Pancreas (tissue), 10 donors: ENCODE results near the gene FCRL6. TPM values are rescaled to one million over a fixed set of nuclear protein-coding genes. Genes with fewer than 3 reads are reported as not detected.

ENCODE experiments used
- ATAC-seq, 4 donors: fragments of 200-7000 bp; cut with Tn5 transposase; one replicate each; pipeline versions ENCODE4 v1.8.0 to v1.9.1; 2020; ENCODE audit warnings: mild to moderate bottlenecking in 4 of 4, moderate library complexity in 4 of 4
- DNase-seq, 6 donors: peaks; one replicate each; pipeline ENCODE4 v3.0.0-alpha.2; 2020
- FAIRE-seq: peaks from 2 replicates; lab custom pipeline; 2012; peaks lifted over from hg19 to GRCh38; lab: Jason Lieb, UNC
- H3K27ac ChIP-seq, 4 donors: fragments of 200-600 bp; sonication (generic); 1 replicate in 3 of 4; 2 replicates in 1 of 4; pipeline versions ENCODE4 v1.5.0 to v1.8.0; 2020
- H3K27me3 ChIP-seq, 4 donors: fragments of 200-600 bp; one replicate each; pipeline ENCODE4 v1.8.0; 2021
- H3K36me3 ChIP-seq, 3 donors: fragments of 200-600 bp; sonication (generic) in 1 of 3; one replicate each; pipeline versions ENCODE4 v1.5.0 to v1.8.0; 2020 to 2021
- H3K4me1 ChIP-seq, 3 donors: fragments of 200-600 bp; one replicate each; pipeline ENCODE4 v1.8.0; 2021
- H3K4me3 ChIP-seq, 4 donors: fragments of 200-600 bp; sonication (generic) in 2 of 4; one replicate each; pipeline versions ENCODE4 v1.5.0 to v1.8.0; 2020 to 2021
- H3K9me3 ChIP-seq, 4 donors: fragments of 200-600 bp; one replicate each; pipeline ENCODE4 v1.8.0; 2021
- CTCF ChIP-seq, 4 donors: fragments of 200-600 bp; sonication (generic) in 3 of 4; IDR thresholded peaks; one replicate each; pipeline versions ENCODE4 v1.5.0 to v1.8.0; 2021; ENCODE audit warnings: antibody characterized with exemption in 4 of 4
- whole genome bisulfite sequencing, 2 donors: extraction: QIAGEN DNeasy Blood & Tissue Kit; methylation state at CpG; one replicate each; pipeline ENCODE4 v1.1.7; 2013; 5-methylcytosine and 5-hydroxymethylcytosine counted together
- intact Hi-C, 3 donors: fragments of 100-400 bp; cut with DNase I; formaldehyde crosslinking; loops; one replicate each; pipeline versions ENCODE4 v1.11.1 to v1.14.2; 2022
- polyA plus RNA-seq, 2 donors: library from polyadenylated mRNA; stranded (reverse); fragments of 200-250 nt; gene quantifications; one replicate each; pipeline ENCODE4 v1.2.3, GENCODE V29; 2013
- total RNA-seq, 6 donors: library from RNA; stranded (reverse); fragmentation: NEBNext Ultra II Directional in 4 of 6; extraction: Animal tissue kit (Norgen Biotek cat#: 25700) in 4 of 6; gene quantifications; one replicate each; pipeline versions ENCODE4 v1.2.1 to v1.2.4, GENCODE V29; 2021 to 2023
- donor health status: healthy with polysubstance abuse.
- donor health status: DM: no; HTN: no; CAD: no; lungs with moderate emphysema.
- donor health status: DM: no; HTN: no; CAD: no.
- donor health status: control.
- donor health status: control.
- donor health status: Bipolar disorder and iron deficiency.
- donor health status: DM: yes; HTN: yes; CAD: no.
- donor health status: DM: no; HTN: no; CAD: no.
- donor health status: DM: no; HTN: no; CAD: no.
- donor health status: DM: yes; HTN: yes; CAD: no.

The FCRL6 gene
- total and polyA plus RNA-seq, 8 donors: 0.19 to 0.67 (median 0.31) TPM; not detected in 3

- ATAC-seq (no peak), DNase-seq (no peak), FAIRE-seq (no peak)
- H3K27me3 ChIP-seq: no peaks in the 10 kb centered on the region
- no peaks in the 10 kb centered on the region for H3K9me3 ChIP-seq
- 72 to 73% methylated on average over 8 of the region's 8 CpGs for WGBS, 2 donors
- peaks cover 0 to 4% (median 0%) of the 10 kb centered on the region in 3 donors for H3K4me1 ChIP-seq
- H3K4me3 ChIP-seq: no peak overlapping the region
- no peaks in the 10 kb centered on the region for H3K36me3 ChIP-seq
- H3K27ac ChIP-seq: no peak overlapping the region
- intact Hi-C loops: loop anchor here in 2 of 3 donors (2.0 to 5.0 kb wide), 2 partner anchors 87 to 88 kb away; no protein-coding TSS in a partner anchor
- no peak for TF ChIP-seq CTCF (IDR thresholded peaks at IDR 0.05)
These were observed 1.8 kb upstream of the FCRL6 start for GRCh38 chr1:159800177-159800930.

GRCh38 chr1:159803956-159804689, 2.0 kb downstream of the FCRL6 start:
- no peak for TF ChIP-seq CTCF (IDR thresholded peaks at IDR 0.05)
- no peak for FAIRE-seq
- Histone ChIP-seq H3K27me3 (no peaks in the 10 kb centered on the region), H3K36me3 (no peaks in the 10 kb centered on the region), H3K4me1 (peaks cover 0 to 4% (median 0%) of the 10 kb centered on the region in 3 donors), H3K27ac (no peak overlapping the region), H3K4me3 (no peak overlapping the region), H3K9me3 (no peaks in the 10 kb centered on the region)
- DNase-seq: no peak
- WGBS, 2 donors: 82 to 84% methylated on average over 7 of the region's 7 CpGs
- intact Hi-C loops: loop anchor here in 1 of 3 donors (5.0 kb wide), 1 partner anchor 83 kb away; no protein-coding TSS in a partner anchor
- no peak for ATAC-seq

GRCh38 chr1:159804924-159805323, 2.8 kb downstream of the FCRL6 start:
- H3K4me1 ChIP-seq: peaks cover 0 to 4% (median 0%) of the 10 kb centered on the region in 3 donors
- intact Hi-C loops: loop anchor here in 1 of 3 donors (5.0 kb wide), 1 partner anchor 82 kb away; no protein-coding TSS in a partner anchor
- H3K27me3 ChIP-seq: no peaks in the 10 kb centered on the region
- H3K36me3 ChIP-seq: no peaks in the 10 kb centered on the region
- no peak for TF ChIP-seq CTCF (IDR thresholded peaks at IDR 0.05)
- 15 to 18% methylated on average over 2 of the region's 2 CpGs for WGBS, 2 donors
- no peak overlapping the region for H3K4me3 ChIP-seq
- FAIRE-seq (no peak), ATAC-seq (peak in 3 of 4 donors; percentile 26 to 56 (median 38)), DNase-seq (no peak)
- H3K27ac ChIP-seq: no peak overlapping the region
- H3K9me3 ChIP-seq: no peaks in the 10 kb centered on the region

GRCh38 chr1:159815926-159816325, 13.8 kb downstream of the FCRL6 start:
- no peaks in the 10 kb centered on the region for H3K9me3 ChIP-seq
- intact Hi-C loops: no loop called here
- no peaks in the 10 kb centered on the region for H3K4me1 ChIP-seq
- DNase-seq: no peak
- ATAC-seq: no peak
- no peaks in the 10 kb centered on the region for H3K36me3 ChIP-seq
- FAIRE-seq: no peak
- no peak overlapping the region for H3K4me3 ChIP-seq
- no peaks in the 10 kb centered on the region for H3K27me3 ChIP-seq
- WGBS, 2 donors: 88 to 89% methylated on average over 8 of the region's 8 CpGs
- no peak overlapping the region for H3K27ac ChIP-seq
- no peak for TF ChIP-seq CTCF (IDR thresholded peaks at IDR 0.05)
